Measurements from ENCODE around the gene ABCA4. TPM values are rescaled to one million over a fixed set of nuclear protein-coding genes. Genes with fewer than 3 reads are reported as not detected.

Gene ABCA4
- total and polyA plus RNA-seq, 2 experiments from 2014 or later = 0.53 to 1.4 TPM

DNA sequence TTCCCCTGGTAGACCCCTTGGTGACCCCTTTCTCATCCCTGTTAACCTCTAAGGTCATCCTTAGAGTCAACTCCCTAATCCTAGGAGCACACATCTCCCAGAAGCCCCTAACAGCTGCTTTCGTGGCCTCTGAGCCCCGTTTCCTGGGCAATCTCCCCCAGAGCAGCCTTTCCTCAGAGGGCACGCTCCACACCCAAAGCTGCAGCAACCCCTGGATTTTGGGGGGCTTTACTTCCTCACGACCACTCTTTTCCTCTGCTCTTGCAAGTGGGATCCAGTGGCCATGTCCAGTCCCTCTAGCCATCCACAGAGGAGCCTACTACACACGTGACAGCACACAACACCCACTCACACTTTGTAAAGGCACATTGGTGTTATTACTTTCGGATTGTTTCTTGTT lies 13.8 kb downstream of the ABCA4 start:
- H3K4me1 ChIP-seq (ENCODE audit: insufficient read depth) = peaks cover 21% of the 10 kb centered on the region
- H3K4me3 ChIP-seq = no peak overlapping the region
- no peak overlapping the region for H3K27ac ChIP-seq
- no peak for DNase-seq (ENCODE audit: low spot score)
- TF ChIP-seq EZH2phosphoT487 (IDR thresholded peaks at IDR 0.05; ENCODE audit: low read depth, severe bottlenecking, unreplicated experiment) (no peak), EZH2 (IDR thresholded peaks at IDR 0.05; ENCODE audit: borderline replicate concordance) (no peak), CTCF (IDR thresholded peaks at IDR 0.05; ENCODE audit: poor library complexity) (no peak)
- H3K4me2 ChIP-seq = no peak overlapping the region
- no peaks in the 10 kb centered on the region for H4K20me1 ChIP-seq (ENCODE audit: insufficient read depth, poor library complexity, severe bottlenecking)
- no peaks in the 10 kb centered on the region for H3K36me3 ChIP-seq (replicated peaks; ENCODE audit: insufficient read depth, low read depth)
- no peak overlapping the region for H2AFZ ChIP-seq
- H3K79me2 ChIP-seq = no peaks in the 10 kb centered on the region
- H3K9me3 ChIP-seq (ENCODE audit: low read depth) = no peaks in the 10 kb centered on the region
- no peaks in the 10 kb centered on the region for H3K27me3 ChIP-seq
- H3K9me2 ChIP-seq (replicated peaks; ENCODE audit: insufficient read depth) = no peaks in the 10 kb centered on the region
- 91% methylated on average over 6 of the region's 6 CpGs for WGBS (ENCODE audit: low lambda C conversion rate, missing lambda C conversion rate)

- no peaks in the 10 kb centered on the region for H3K9me3 ChIP-seq (ENCODE audit: low read depth)
- no peaks in the 10 kb centered on the region for H3K36me3 ChIP-seq (replicated peaks; ENCODE audit: insufficient read depth, low read depth)
- no peak overlapping the region for H2AFZ ChIP-seq
- no peaks in the 10 kb centered on the region for H4K20me1 ChIP-seq (ENCODE audit: insufficient read depth, poor library complexity, severe bottlenecking)
- no peaks in the 10 kb centered on the region for H3K9me2 ChIP-seq (replicated peaks; ENCODE audit: insufficient read depth)
- TF ChIP-seq EZH2 (IDR thresholded peaks at IDR 0.05; ENCODE audit: borderline replicate concordance) (no peak), EZH2phosphoT487 (IDR thresholded peaks at IDR 0.05; ENCODE audit: low read depth, severe bottlenecking, unreplicated experiment) (no peak), CTCF (IDR thresholded peaks at IDR 0.05; ENCODE audit: poor library complexity) (no peak)
- 90% methylated on average over 8 of the region's 8 CpGs for WGBS (ENCODE audit: low lambda C conversion rate, missing lambda C conversion rate)
- no peak overlapping the region for H3K4me3 ChIP-seq
- no peak for DNase-seq (ENCODE audit: low spot score)
- peaks cover 22% of the 10 kb centered on the region for H3K4me1 ChIP-seq (ENCODE audit: insufficient read depth)
- no peaks in the 10 kb centered on the region for H3K27me3 ChIP-seq
- H3K27ac ChIP-seq = peak overlapping the region; percentile 78
- H3K79me2 ChIP-seq = no peaks in the 10 kb centered on the region
- no peak overlapping the region for H3K4me2 ChIP-seq
Observed at GRCh38 chr1:94106716-94107115, 14.2 kb downstream of the ABCA4 start.

GRCh38 chr1:94105957-94106529 lies 14.9 kb downstream of the ABCA4 start:
- no peak overlapping the region for H2AFZ ChIP-seq
- H3K36me3 ChIP-seq (replicated peaks; ENCODE audit: insufficient read depth, low read depth) = no peaks in the 10 kb centered on the region
- 68% methylated on average over 9 of the region's 9 CpGs for WGBS (ENCODE audit: low lambda C conversion rate, missing lambda C conversion rate)
- H4K20me1 ChIP-seq (ENCODE audit: insufficient read depth, poor library complexity, severe bottlenecking) = no peaks in the 10 kb centered on the region
- no peaks in the 10 kb centered on the region for H3K9me2 ChIP-seq (replicated peaks; ENCODE audit: insufficient read depth)
- DNase-seq (ENCODE audit: low spot score) = no peak
- H3K79me2 ChIP-seq = no peaks in the 10 kb centered on the region
- H3K27me3 ChIP-seq = no peaks in the 10 kb centered on the region
- peak overlapping the region; percentile 54 for H3K4me2 ChIP-seq
- H3K27ac ChIP-seq = peak overlapping the region; percentile 78
- H3K4me1 ChIP-seq (ENCODE audit: insufficient read depth) = peaks cover 29% of the 10 kb centered on the region
- no peak overlapping the region for H3K4me3 ChIP-seq
- TF ChIP-seq EZH2 (IDR thresholded peaks at IDR 0.05; ENCODE audit: borderline replicate concordance) (no peak), EZH2phosphoT487 (IDR thresholded peaks at IDR 0.05; ENCODE audit: low read depth, severe bottlenecking, unreplicated experiment) (no peak), CTCF (IDR thresholded peaks at IDR 0.05; ENCODE audit: poor library complexity) (no peak)
- no peaks in the 10 kb centered on the region for H3K9me3 ChIP-seq (ENCODE audit: low read depth)
